Neural progenitor cell (in vitro differentiated cells): ENCODE data around the gene OR2T34. TPM values are rescaled to one million over a fixed set of nuclear protein-coding genes. Genes with fewer than 3 reads are reported as not detected.
"Not testable (repeated sequence)": the region's sequence is repeated elsewhere in the genome, so short reads cannot be mapped to it uniquely, and the experiment has no call there.

Source experiments
- DNase-seq: peaks from one replicate; pipeline ENCODE4 v3.0.0-alpha.2; 2016; ENCODE audit warnings: low spot score
- H2AFZ ChIP-seq: fragments of 200-600 bp; sonication (generic); replicated peaks from 2 replicates; pipeline ENCODE4 v1.6.1; 2016; ENCODE audit warnings: antibody characterized with exemption
- H3F3A ChIP-seq: fragments of 200-600 bp; sonication (generic); 2 replicates; pipeline ENCODE4 v1.6.1; 2016; ENCODE audit warnings: antibody characterized with exemption, low read depth
- H3K27ac ChIP-seq: fragments of 200-600 bp; sonication (generic); 2 replicates; pipeline ENCODE4 v1.5.1; 2016; ENCODE audit warnings: mild to moderate bottlenecking
- H3K27me3 ChIP-seq: fragments of 200-600 bp; sonication (generic); 2 replicates; pipeline ENCODE4 v1.6.1; 2016; ENCODE audit warnings: mild to moderate bottlenecking, moderate library complexity
- H3K36me3 ChIP-seq: fragments of 200-600 bp; sonication (generic); 2 replicates; pipeline ENCODE4 v1.5.1; 2016
- H3K4me1 ChIP-seq: fragments of 200-600 bp; sonication (generic); 2 replicates; pipeline ENCODE4 v1.6.1; 2016; ENCODE audit warnings: mixed run types
- H3K4me2 ChIP-seq: fragments of 200-600 bp; sonication (generic); 2 replicates; pipeline ENCODE4 v1.6.1; 2016
- H3K4me3 ChIP-seq: fragments of 200-600 bp; sonication (generic); 2 replicates; pipeline ENCODE4 v1.5.1; 2016
- H3K79me2 ChIP-seq: fragments of 200-600 bp; sonication (generic); 2 replicates; pipeline ENCODE4 v1.6.1; 2016; ENCODE audit warnings: low read depth
- H3K9ac ChIP-seq: fragments of 200-600 bp; sonication (generic); 2 replicates; pipeline ENCODE4 v1.6.1; 2016
- H3K9me3 ChIP-seq: fragments of 200-600 bp; sonication (generic); 2 replicates; pipeline ENCODE4 v1.5.1; 2016; ENCODE audit warnings: low read depth
- H4K20me1 ChIP-seq: fragments of 200-600 bp; sonication (generic); 2 replicates; pipeline ENCODE4 v1.6.1; 2016; ENCODE audit warnings: low read depth
- H3K27ac Mint-ChIP-seq: 3 replicates; pipeline ENCODE4 v1.8.0; 2021; ENCODE audit warnings: mixed read lengths
- H3K27me3 Mint-ChIP-seq: 2 replicates; pipeline ENCODE4 v1.8.0; 2022; ENCODE audit warnings: low read depth, mild to moderate bottlenecking, inconsistent platforms, moderate library complexity, mixed read lengths; ENCODE audit not compliant: insufficient read depth
- H3K36me3 Mint-ChIP-seq: 3 replicates; pipeline ENCODE4 v1.8.0; 2021; ENCODE audit warnings: mixed read lengths
- H3K4me1 Mint-ChIP-seq: 3 replicates; pipeline ENCODE4 v1.8.0; 2021; ENCODE audit warnings: mixed read lengths
- H3K4me3 Mint-ChIP-seq: 3 replicates; pipeline ENCODE4 v1.8.0; 2021; ENCODE audit warnings: mild to moderate bottlenecking, moderate library complexity, mixed read lengths
- H3K9me3 Mint-ChIP-seq: 3 replicates; pipeline ENCODE4 v1.8.0; 2020; ENCODE audit warnings: mixed read lengths
- CTCF ChIP-seq: fragments of 200-600 bp; sonication (generic); IDR thresholded peaks from 2 replicates; pipeline ENCODE4 v1.5.1; 2017; ENCODE audit warnings: antibody characterized with exemption, mild to moderate bottlenecking
- EZH2 ChIP-seq: fragments of 200-600 bp; sonication (generic); IDR thresholded peaks from 2 replicates; pipeline ENCODE4 v1.6.1; 2017; ENCODE audit warnings: antibody characterized with exemption, mild to moderate bottlenecking, moderate library complexity
- EZH2phosphoT487 ChIP-seq: fragments of 200-600 bp; sonication (generic); IDR thresholded peaks from 2 replicates; pipeline ENCODE4 v1.6.1; 2017; ENCODE audit warnings: antibody characterized with exemption
- total RNA-seq: library from RNA; depleted of rRNA; stranded (reverse); fragments of >200 nt; gene quantifications from 2 replicates; pipeline ENCODE4 v1.2.3, GENCODE V29; 2015; ENCODE audit warnings: low replicate concordance

Gene OR2T34
- not detected in 2 replicates for total RNA-seq

GRCh38 chr1:248574657-248575056 lies at the start of gene OR2T34:
Gene OR2T34, minus strand, starts transcription at chr1:248574757. Its CDS starts 0 bp downstream, at chr1:248574757.
- H3K9ac ChIP-seq, H3K27ac Mint-ChIP-seq, H3K9me3 ChIP-seq, H3K4me1 ChIP-seq, H4K20me1 ChIP-seq, H3K36me3 ChIP-seq, H3K4me3 Mint-ChIP-seq, H3K27ac ChIP-seq, H3K4me2 ChIP-seq, H3K79me2 ChIP-seq, H3K4me1 Mint-ChIP-seq, H3K36me3 Mint-ChIP-seq, H3K27me3 Mint-ChIP-seq, H3F3A ChIP-seq, H2AFZ ChIP-seq, H3K9me3 Mint-ChIP-seq, DNase-seq, H3K27me3 ChIP-seq, H3K4me3 ChIP-seq: not testable (repeated sequence)

DNA sequence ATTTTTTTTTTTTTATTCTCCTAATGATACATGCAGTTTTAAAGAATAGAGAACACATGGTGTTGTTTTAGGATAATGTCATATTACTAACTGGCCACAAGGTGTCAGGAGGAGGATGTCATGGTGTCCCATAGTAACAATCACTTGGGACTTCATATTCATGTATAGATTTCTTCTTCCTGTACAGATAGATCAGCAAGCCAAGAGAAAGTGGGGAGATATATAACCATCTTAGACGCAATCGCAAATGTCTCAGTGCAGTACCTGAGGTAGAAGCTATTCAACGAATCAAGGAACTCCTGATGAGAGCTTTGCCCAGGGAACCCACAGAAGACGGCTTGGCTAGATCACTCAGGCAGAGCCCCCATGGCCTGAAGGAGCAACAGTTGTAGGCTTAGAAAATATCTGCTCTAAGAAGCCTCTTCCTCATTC lies 48.0 kb upstream of the OR2T34 start:
- no peak for DNase-seq
- H3K9me3 ChIP-seq, result peaks cover 13% of the 10 kb centered on the region
- H3K4me2 ChIP-seq, result no peak overlapping the region
- Mint-ChIP-seq H3K4me1 (no peaks in the 10 kb centered on the region), H3K27me3 (no peaks in the 10 kb centered on the region), H3K36me3 (no peaks in the 10 kb centered on the region), H3K4me3 (no peak overlapping the region), H3K27ac (no peak overlapping the region), H3K9me3 (no peaks in the 10 kb centered on the region)
- no peak overlapping the region for H2AFZ ChIP-seq
- H4K20me1 ChIP-seq, result no peaks in the 10 kb centered on the region
- no peaks in the 10 kb centered on the region for H3K36me3 ChIP-seq
- no peaks in the 10 kb centered on the region for H3K4me1 ChIP-seq
- no peak overlapping the region for H3K27ac ChIP-seq
- no peak overlapping the region for H3K9ac ChIP-seq
- H3K4me3 ChIP-seq, result no peak overlapping the region
- TF ChIP-seq EZH2phosphoT487, result no peak
- peak; percentile 29 for TF ChIP-seq CTCF
- no peaks in the 10 kb centered on the region for H3F3A ChIP-seq
- H3K27me3 ChIP-seq, result no peaks in the 10 kb centered on the region
- H3K79me2 ChIP-seq, result no peaks in the 10 kb centered on the region

DNA sequence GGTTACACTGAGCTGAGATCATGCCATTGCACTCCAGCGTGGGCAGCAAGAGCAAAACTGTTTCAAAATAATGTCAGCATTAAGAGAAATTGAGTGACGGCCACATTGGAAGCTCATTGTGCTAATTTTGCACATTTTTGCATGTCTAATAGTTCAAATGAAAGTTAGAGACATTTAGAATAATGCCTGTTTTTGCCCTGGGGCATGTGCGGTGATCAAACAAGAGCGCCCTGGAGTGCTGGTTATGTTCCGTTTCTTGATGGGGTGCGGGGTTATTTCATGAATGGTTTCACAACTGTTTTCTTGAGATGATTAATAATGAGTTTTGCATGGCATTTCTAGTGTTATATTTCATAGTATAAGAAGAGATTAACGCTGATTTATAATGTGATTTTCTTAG lies 47.2 kb upstream of the OR2T34 start:
- Histone ChIP-seq H3K9ac (no peak overlapping the region), H3K79me2 (no peaks in the 10 kb centered on the region), H3K4me1 (no peaks in the 10 kb centered on the region), H4K20me1 (no peaks in the 10 kb centered on the region), H3F3A (no peaks in the 10 kb centered on the region), H3K4me2 (no peak overlapping the region), H2AFZ (no peak overlapping the region), H3K4me3 (no peak overlapping the region), H3K9me3 (peaks cover 13% of the 10 kb centered on the region), H3K27ac (no peak overlapping the region), H3K27me3 (no peaks in the 10 kb centered on the region), H3K36me3 (no peaks in the 10 kb centered on the region)
- no peak for TF ChIP-seq EZH2phosphoT487
- no peak for TF ChIP-seq CTCF
- no peak for TF ChIP-seq EZH2
- H3K9me3 Mint-ChIP-seq, result no peaks in the 10 kb centered on the region
- DNase-seq, result no peak
- no peak overlapping the region for H3K4me3 Mint-ChIP-seq
- H3K4me1 Mint-ChIP-seq, result no peaks in the 10 kb centered on the region
- H3K27me3 Mint-ChIP-seq, result no peaks in the 10 kb centered on the region
- no peaks in the 10 kb centered on the region for H3K36me3 Mint-ChIP-seq
- H3K27ac Mint-ChIP-seq, result no peak overlapping the region

DNA sequence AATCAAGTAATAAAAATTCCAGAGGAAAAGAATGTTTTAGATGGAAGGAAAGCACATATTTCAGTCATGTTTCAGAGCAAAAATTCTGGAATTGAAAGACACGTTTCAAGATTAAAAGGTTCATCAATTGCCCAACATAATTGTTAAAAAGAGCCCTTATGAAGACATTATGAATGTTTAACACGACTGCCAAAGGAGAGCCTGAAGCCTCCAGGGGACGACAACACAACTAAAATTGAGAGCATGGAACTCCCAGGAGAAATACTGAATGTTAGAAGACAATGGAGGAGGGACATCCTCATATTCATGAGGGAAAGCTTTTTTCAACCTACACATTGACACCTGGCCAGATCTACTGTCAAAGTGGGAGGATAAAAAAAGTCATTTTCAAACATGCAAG lies 44.3 kb upstream of the OR2T34 start:
- H4K20me1 ChIP-seq, result no peaks in the 10 kb centered on the region
- no peaks in the 10 kb centered on the region for H3K4me1 ChIP-seq
- TF ChIP-seq EZH2, result no peak
- no peak for TF ChIP-seq EZH2phosphoT487
- peak; percentile 24 for TF ChIP-seq CTCF
- no peak overlapping the region for H3K27ac ChIP-seq
- Mint-ChIP-seq H3K27ac (no peak overlapping the region), H3K4me1 (no peaks in the 10 kb centered on the region), H3K9me3 (peaks cover 17% of the 10 kb centered on the region), H3K4me3 (no peak overlapping the region), H3K36me3 (no peaks in the 10 kb centered on the region), H3K27me3 (no peaks in the 10 kb centered on the region)
- H3F3A ChIP-seq, result no peaks in the 10 kb centered on the region
- no peak overlapping the region for H3K9ac ChIP-seq
- H2AFZ ChIP-seq, result no peak overlapping the region
- H3K4me3 ChIP-seq, result no peak overlapping the region
- peaks cover 4% of the 10 kb centered on the region for H3K9me3 ChIP-seq
- H3K79me2 ChIP-seq, result no peaks in the 10 kb centered on the region
- H3K36me3 ChIP-seq, result no peaks in the 10 kb centered on the region
- H3K27me3 ChIP-seq, result no peaks in the 10 kb centered on the region
- H3K4me2 ChIP-seq, result no peak overlapping the region
- DNase-seq, result no peak
